CD8-positive, alpha-beta memory T cell (primary cell): ENCODE data around the gene OTOA. TPM values are rescaled to one million over a fixed set of nuclear protein-coding genes. Genes with fewer than 3 reads are reported as not detected.
"Not testable (repeated sequence)": the region's sequence is repeated elsewhere in the genome, so short reads cannot be mapped to it uniquely, and the experiment has no call there.

ENCODE experiments used
- CTCF ChIA-PET: fragments of 350-600 bp; sonication (Branson Sonifier 250); formaldehyde crosslinking; loops from one replicate; lab custom pipeline; 2021; ENCODE audit warnings: antibody characterized with exemption; lab: Charles Lee
- POLR2A ChIA-PET: fragments of 350-600 bp; sonication (Branson Sonifier 250); formaldehyde crosslinking; loops from one replicate; lab custom pipeline; 2021; ENCODE audit warnings: antibody characterized with exemption; lab: Charles Lee
- DNase-seq, 5 donors: peaks; one replicate each; pipeline versions ENCODE4 v3.0.0 to v3.0.0-alpha.2; 2020 to 2022; ENCODE audit warnings: mixed read lengths in 1 of 5
- H3K27ac ChIP-seq: one replicate; pipeline ENCODE4 v1.7.0; 2013; ENCODE audit warnings: low read depth, mild to moderate bottlenecking, low read length, moderate library complexity
- H3K27me3 ChIP-seq: 2 replicates; pipeline ENCODE4 v1.7.0; 2013; ENCODE audit warnings: low read length, mild to moderate bottlenecking; ENCODE audit not compliant: insufficient read depth, poor library complexity, severe bottlenecking
- H3K36me3 ChIP-seq: 2 replicates; pipeline ENCODE4 v1.7.0; 2013; ENCODE audit warnings: mild to moderate bottlenecking, low read length, moderate library complexity; ENCODE audit not compliant: insufficient read depth
- H3K4me1 ChIP-seq: 2 replicates; pipeline ENCODE4 v1.7.0; 2013; ENCODE audit warnings: mild to moderate bottlenecking, low read length, moderate library complexity; ENCODE audit not compliant: insufficient read depth
- H3K4me3 ChIP-seq: 2 replicates; pipeline ENCODE4 v1.7.0; 2013; ENCODE audit warnings: mild to moderate bottlenecking, low read length
- H3K9me3 ChIP-seq: 2 replicates; pipeline ENCODE4 v1.7.0; 2013; ENCODE audit warnings: mild to moderate bottlenecking, low read length
- H3K27ac Mint-ChIP-seq, 8 donors: one replicate each; pipeline ENCODE4 v1.8.0; 2020 to 2021; ENCODE audit warnings: mixed read lengths in 8 of 8, mild to moderate bottlenecking in 6 of 8, inconsistent platforms in 3 of 8, moderate library complexity in 3 of 8
- H3K27me3 Mint-ChIP-seq, 2 donors: one replicate each; pipeline ENCODE4 v1.8.0; 2020 to 2021; ENCODE audit warnings: mixed read lengths in 2 of 2, mild to moderate bottlenecking in 1 of 2, moderate library complexity in 1 of 2
- H3K36me3 Mint-ChIP-seq, 3 donors: one replicate each; pipeline ENCODE4 v1.8.0; 2020 to 2021; ENCODE audit warnings: mixed read lengths in 3 of 3, inconsistent platforms in 1 of 3, mild to moderate bottlenecking in 1 of 3
- H3K4me1 Mint-ChIP-seq, 3 donors: one replicate each; pipeline ENCODE4 v1.8.0; 2020 to 2021; ENCODE audit warnings: mixed read lengths in 3 of 3, inconsistent platforms in 1 of 3, mild to moderate bottlenecking in 1 of 3
- H3K4me3 Mint-ChIP-seq, 7 donors: one replicate each; pipeline ENCODE4 v1.8.0; 2020 to 2021; ENCODE audit warnings: mixed read lengths in 7 of 7, mild to moderate bottlenecking in 6 of 7, moderate library complexity in 4 of 7, inconsistent platforms in 2 of 7
- H3K9me3 Mint-ChIP-seq, 5 donors: one replicate each; pipeline ENCODE4 v1.8.0; 2020 to 2022; ENCODE audit warnings: mixed read lengths in 5 of 5, mild to moderate bottlenecking in 3 of 5, moderate library complexity in 2 of 5, inconsistent platforms in 1 of 5
- polyA plus RNA-seq: library from polyadenylated mRNA; unstranded; fragments of 300-500 nt; fragmentation: Illumina TruSeq; gene quantifications from one replicate; pipeline ENCODE4 v1.2.3, GENCODE V29; 2021
- total RNA-seq, 2 experiments: library from RNA; stranded (reverse); gene quantifications; one replicate each; pipeline ENCODE4 v1.2.3, GENCODE V29; 2021

OTOA gene
- total and polyA plus RNA-seq, 3 experiments from 2014 or later = 0.09 TPM; not detected in 1

DNA sequence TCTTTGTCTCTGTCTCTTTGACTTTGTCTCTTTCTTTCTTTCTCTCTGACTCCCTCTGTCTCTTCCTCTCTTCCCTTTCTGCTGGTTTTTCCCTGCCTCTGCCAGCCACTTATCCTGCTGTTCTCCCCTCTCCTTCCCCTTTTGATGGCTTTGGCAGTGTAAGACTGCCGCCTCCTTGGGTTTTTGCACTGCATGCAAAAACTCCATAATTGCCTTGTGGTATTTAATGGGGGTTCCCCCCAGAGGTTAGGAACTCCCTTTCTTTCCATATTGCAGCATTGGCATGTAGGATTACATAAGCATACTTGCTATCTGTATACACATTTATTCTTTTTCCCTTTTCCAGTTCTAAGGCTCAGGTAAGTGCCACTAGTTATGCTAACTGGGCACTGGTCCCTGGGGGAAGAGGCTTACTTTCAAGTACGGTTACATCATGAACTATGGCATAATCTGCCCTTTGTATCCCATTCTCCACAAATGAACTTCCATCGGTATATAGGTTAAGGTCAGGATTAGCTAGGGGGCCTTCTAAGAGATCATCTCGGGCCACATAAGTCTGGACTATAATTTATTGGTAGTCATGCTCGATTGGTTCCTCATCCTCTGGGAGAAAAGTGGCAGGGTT is 31.7 kb upstream of the OTOA start:
- H3K27me3 ChIP-seq, H3K9me3 Mint-ChIP-seq, H3K9me3 ChIP-seq, H3K27me3 Mint-ChIP-seq, CTCF ChIA-PET, H3K36me3 ChIP-seq, POLR2A ChIA-PET, H3K4me3 Mint-ChIP-seq, H3K4me1 ChIP-seq, H3K27ac ChIP-seq, H3K4me3 ChIP-seq, DNase-seq: not testable (repeated sequence)
- H3K36me3 Mint-ChIP-seq = peaks cover 8 to 74% (median 10%) of the 10 kb centered on the region in 3 donors
- H3K4me1 Mint-ChIP-seq = peaks cover 7 to 16% (median 11%) of the 10 kb centered on the region in 3 donors
- H3K27ac Mint-ChIP-seq = peak overlapping the region in 4 of 8 donors; percentile 16 to 87 (median 70)

- peak overlapping the region in 1 of 8 donors; percentile 38 for H3K27ac Mint-ChIP-seq
- H3K27me3 Mint-ChIP-seq = no peaks in the 10 kb centered on the region
- no peak overlapping the region for H3K4me3 Mint-ChIP-seq
- Histone ChIP-seq H3K27me3 (no peaks in the 10 kb centered on the region), H3K36me3 (peaks cover 3% of the 10 kb centered on the region), H3K4me3 (no peak overlapping the region), H3K27ac (no peak overlapping the region), H3K9me3 (no peaks in the 10 kb centered on the region), H3K4me1 (peaks cover 18% of the 10 kb centered on the region)
- no peaks in the 10 kb centered on the region for H3K9me3 Mint-ChIP-seq
- ChIA-PET POLR2A (no interaction called here), CTCF (interaction anchor here (1.5 kb wide), 2 partner anchors 23 to 75 kb away, joined by 3 read pairs; no protein-coding TSS in a partner anchor)
- DNase-seq = no peak
- peaks cover 21 to 29% (median 28%) of the 10 kb centered on the region in 3 donors for H3K4me1 Mint-ChIP-seq
- peaks cover 4 to 56% (median 5%) of the 10 kb centered on the region in 3 donors for H3K36me3 Mint-ChIP-seq
These were observed 29.6 kb upstream of the OTOA start for GRCh38 chr16:21634216-21634615.

GRCh38 chr16:21635694-21636093 is 28.1 kb upstream of the OTOA start:
- H3K36me3 ChIP-seq, DNase-seq, POLR2A ChIA-PET, CTCF ChIA-PET, H3K9me3 ChIP-seq, H3K4me3 ChIP-seq, H3K27ac ChIP-seq, H3K4me3 Mint-ChIP-seq, H3K27me3 Mint-ChIP-seq, H3K9me3 Mint-ChIP-seq, H3K27me3 ChIP-seq: not testable (repeated sequence)
- peaks cover 26 to 35% (median 34%) of the 10 kb centered on the region in 3 donors for H3K4me1 Mint-ChIP-seq
- H3K36me3 Mint-ChIP-seq = peaks cover 0 to 47% (median 3%) of the 10 kb centered on the region in 3 donors
- H3K27ac Mint-ChIP-seq = peak overlapping the region in 4 of 8 donors; percentile 36 to 64 (median 48)
- peaks cover 30% of the 10 kb centered on the region for H3K4me1 ChIP-seq

GRCh38 chr16:21637032-21637968 is 26.5 kb upstream of the OTOA start:
- Mint-ChIP-seq H3K4me3 (no peak overlapping the region), H3K9me3 (no peaks in the 10 kb centered on the region), H3K4me1 (peaks cover 29 to 39% (median 38%) of the 10 kb centered on the region in 3 donors), H3K36me3 (peaks cover 0 to 36% (median 4%) of the 10 kb centered on the region in 3 donors), H3K27ac (peak overlapping the region; percentile 44 to 85 (median 62)), H3K27me3 (no peaks in the 10 kb centered on the region)
- no peak for DNase-seq
- Histone ChIP-seq H3K27ac (no peak overlapping the region), H3K36me3 (no peaks in the 10 kb centered on the region), H3K27me3 (no peaks in the 10 kb centered on the region), H3K9me3 (no peaks in the 10 kb centered on the region), H3K4me1 (peaks cover 30% of the 10 kb centered on the region), H3K4me3 (no peak overlapping the region)
- ChIA-PET CTCF (interaction anchor here (1.1 to 7.5 kb wide), 7 partner anchors 14 to 71 kb away, joined by 3 to 54 read pairs (median 4); no protein-coding TSS in a partner anchor), POLR2A (no interaction called here)

GRCh38 chr16:21638573-21638975 is 25.2 kb upstream of the OTOA start:
- CTCF ChIA-PET = interaction anchor here (1.1 to 7.5 kb wide), 6 partner anchors 11 to 55 kb away, joined by 3 to 54 read pairs (median 5); no protein-coding TSS in a partner anchor
- Histone ChIP-seq H3K36me3 (no peaks in the 10 kb centered on the region), H3K9me3 (no peaks in the 10 kb centered on the region), H3K4me3 (no peak overlapping the region), H3K4me1 (peaks cover 30% of the 10 kb centered on the region), H3K27ac (no peak overlapping the region), H3K27me3 (no peaks in the 10 kb centered on the region)
- Mint-ChIP-seq H3K4me1 (peaks cover 29 to 39% (median 39%) of the 10 kb centered on the region in 3 donors), H3K9me3 (no peaks in the 10 kb centered on the region), H3K27me3 (no peaks in the 10 kb centered on the region), H3K36me3 (peaks cover 0 to 30% (median 4%) of the 10 kb centered on the region in 3 donors), H3K27ac (peak overlapping the region; percentile 14 to 89 (median 82)), H3K4me3 (peak overlapping the region in 6 of 7 donors; percentile 1 to 60 (median 30))
- DNase-seq = peak in 1 of 5 donors; percentile 22
- POLR2A ChIA-PET = no interaction called here

GRCh38 chr16:21639493-21639892 is 24.3 kb upstream of the OTOA start:
- Mint-ChIP-seq H3K4me1 (peaks cover 36 to 48% (median 48%) of the 10 kb centered on the region in 3 donors), H3K4me3 (no peak overlapping the region)
- no peak overlapping the region for H3K27ac ChIP-seq

GRCh38 chr16:21641916-21642315 is 21.9 kb upstream of the OTOA start:
- no peaks in the 10 kb centered on the region for H3K9me3 ChIP-seq
- no peak overlapping the region for H3K27ac ChIP-seq
- H3K27me3 Mint-ChIP-seq = no peaks in the 10 kb centered on the region
- no peak for DNase-seq
- no peaks in the 10 kb centered on the region for H3K27me3 ChIP-seq
- no peak overlapping the region for H3K4me3 ChIP-seq
- peaks cover 51 to 66% (median 64%) of the 10 kb centered on the region in 3 donors for H3K4me1 Mint-ChIP-seq
- ChIA-PET CTCF (interaction anchor here (1.0 to 7.5 kb wide), 5 partner anchors 15 to 68 kb away, joined by 3 to 54 read pairs (median 10); no protein-coding TSS in a partner anchor), POLR2A (interaction anchor here (1.1 kb wide), 1 partner anchor 88 kb away, joined by 3 read pairs; no protein-coding TSS in a partner anchor)
- peak overlapping the region in 1 of 7 donors; percentile 18 for H3K4me3 Mint-ChIP-seq
- peaks cover 58% of the 10 kb centered on the region for H3K4me1 ChIP-seq
- H3K36me3 ChIP-seq = no peaks in the 10 kb centered on the region
- H3K36me3 Mint-ChIP-seq = peaks cover 0 to 8% (median 1%) of the 10 kb centered on the region in 3 donors
- no peaks in the 10 kb centered on the region for H3K9me3 Mint-ChIP-seq
- H3K27ac Mint-ChIP-seq = peak overlapping the region in 2 of 8 donors; percentile 43 to 82

More at GRCh38 chr16:21639493-21639892, 24.3 kb upstream of the OTOA start:
- Mint-ChIP-seq H3K27me3 (no peaks in the 10 kb centered on the region), H3K9me3 (no peaks in the 10 kb centered on the region), H3K36me3 (peaks cover 0 to 21% (median 4%) of the 10 kb centered on the region in 3 donors), H3K27ac (peak overlapping the region in 7 of 8 donors; percentile 1 to 57 (median 42))
- Histone ChIP-seq H3K9me3 (no peaks in the 10 kb centered on the region), H3K4me1 (peaks cover 38% of the 10 kb centered on the region), H3K4me3 (no peak overlapping the region), H3K36me3 (no peaks in the 10 kb centered on the region), H3K27me3 (no peaks in the 10 kb centered on the region)
- ChIA-PET CTCF (interaction anchor here (1.1 to 7.5 kb wide), 11 partner anchors 10 to 70 kb away, joined by 3 to 54 read pairs (median 7); no protein-coding TSS in a partner anchor), POLR2A (no interaction called here)
- DNase-seq = no peak
